NCI-H187 (cell line): Measurements from ENCODE around the gene FAM25G.

Experiments used
- DNase-seq, 2 experiments: peaks; one replicate each; lab custom pipeline; 2025; lab: John Stamatoyannopoulos, UW

FAM25G gene

DNA sequence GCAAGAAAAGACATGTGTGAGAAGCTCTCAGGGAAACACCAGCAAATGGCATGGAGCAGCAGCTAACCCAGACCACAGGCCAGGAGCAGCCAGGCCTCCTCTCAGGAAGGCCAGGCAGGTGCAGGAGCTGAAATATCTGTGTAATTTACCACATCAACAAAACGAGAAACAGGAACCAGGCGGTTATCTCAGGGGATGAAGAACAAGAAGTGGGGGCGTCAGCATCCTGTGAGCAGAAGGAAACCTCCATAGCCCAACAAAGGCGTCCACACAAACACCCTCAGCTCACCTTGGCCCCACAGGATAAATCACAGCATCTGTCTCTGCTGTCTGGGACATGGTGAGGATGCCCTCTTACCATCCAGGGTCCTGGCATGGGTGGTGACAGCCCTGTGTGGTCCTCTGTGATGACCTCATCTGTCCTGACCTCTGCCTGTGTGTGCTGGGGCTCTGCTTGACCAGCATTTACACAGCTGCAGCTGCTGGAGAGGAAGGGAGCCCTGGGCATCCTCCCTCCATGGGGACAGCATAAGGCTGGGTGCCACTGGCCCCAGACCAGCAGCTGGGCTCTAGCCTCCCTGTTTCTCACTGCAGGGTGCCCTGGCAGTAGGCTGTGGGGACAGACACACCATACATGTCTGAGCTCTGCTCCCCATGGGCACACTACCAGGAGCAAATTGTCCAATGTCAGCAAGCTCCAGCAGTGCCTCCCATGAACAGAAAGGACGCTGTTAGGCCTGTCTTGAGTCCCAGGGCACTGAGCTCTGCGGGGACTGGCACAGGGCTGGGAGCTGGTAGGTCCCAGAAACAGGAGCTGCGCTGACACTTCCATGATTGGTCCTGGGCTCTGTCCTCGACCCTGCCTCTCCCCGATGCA is 42.2 kb downstream of the FAM25G start:
- no peak for DNase-seq

DNA sequence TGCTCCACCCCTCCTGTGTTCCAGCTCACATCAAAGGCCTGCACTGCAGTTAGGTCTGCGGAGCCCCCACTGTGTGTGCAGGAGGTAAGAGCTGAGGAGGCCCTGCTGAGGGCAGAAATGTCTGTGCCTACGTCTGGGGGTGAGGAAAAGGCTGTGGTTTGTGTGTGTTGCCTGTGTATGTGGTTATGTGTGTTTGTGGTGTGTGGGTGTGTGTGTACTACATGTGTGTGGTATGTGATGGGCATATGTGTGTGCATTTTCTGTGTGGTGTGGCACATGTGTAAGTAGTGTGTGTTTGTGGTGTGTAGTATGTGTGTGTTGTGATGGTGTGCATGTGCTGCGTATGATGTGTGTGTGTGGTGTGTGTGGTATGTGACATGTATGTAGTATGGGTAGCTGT is 43.8 kb downstream of the FAM25G start:
- no peak for DNase-seq

DNA sequence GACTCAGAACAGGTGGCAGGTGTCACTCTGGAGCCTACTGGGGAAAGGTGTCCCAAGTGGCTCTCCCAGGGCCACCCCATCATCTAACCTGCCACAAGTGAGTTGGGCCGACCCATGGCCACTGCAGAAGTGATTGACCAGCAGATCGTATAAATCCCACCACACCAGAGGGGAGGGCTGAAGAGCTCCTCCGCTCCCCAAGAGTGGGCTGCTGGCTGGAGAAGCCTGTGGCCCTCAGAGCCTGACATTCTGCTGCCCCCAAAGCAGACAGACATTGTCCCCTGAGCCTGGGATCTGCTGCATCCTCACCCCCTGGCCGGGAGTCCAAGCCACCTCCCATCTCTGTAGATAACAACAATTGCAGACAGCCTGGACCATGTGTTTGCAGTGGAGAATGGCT is 44.3 kb downstream of the FAM25G start:
- DNase-seq = no peak

DNA sequence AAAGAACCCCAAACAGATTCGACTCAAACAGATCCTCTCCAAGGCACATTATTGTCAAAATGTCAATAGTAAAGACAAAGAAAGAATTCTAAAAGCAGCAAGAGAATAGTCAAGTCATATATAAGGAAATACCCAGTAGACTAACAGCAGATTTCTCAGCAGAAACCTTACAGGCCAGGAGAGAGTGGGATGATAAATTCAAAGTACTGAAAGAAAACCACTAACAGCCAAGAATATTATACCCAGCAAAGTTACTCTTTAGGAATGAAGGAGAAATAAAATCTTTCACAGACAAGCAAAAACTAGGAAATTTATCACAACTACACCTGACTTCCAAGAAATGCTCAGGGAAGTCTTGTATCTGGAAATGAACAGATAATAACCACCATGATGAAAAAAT is 45.8 kb downstream of the FAM25G start:
- no peak for DNase-seq

DNA sequence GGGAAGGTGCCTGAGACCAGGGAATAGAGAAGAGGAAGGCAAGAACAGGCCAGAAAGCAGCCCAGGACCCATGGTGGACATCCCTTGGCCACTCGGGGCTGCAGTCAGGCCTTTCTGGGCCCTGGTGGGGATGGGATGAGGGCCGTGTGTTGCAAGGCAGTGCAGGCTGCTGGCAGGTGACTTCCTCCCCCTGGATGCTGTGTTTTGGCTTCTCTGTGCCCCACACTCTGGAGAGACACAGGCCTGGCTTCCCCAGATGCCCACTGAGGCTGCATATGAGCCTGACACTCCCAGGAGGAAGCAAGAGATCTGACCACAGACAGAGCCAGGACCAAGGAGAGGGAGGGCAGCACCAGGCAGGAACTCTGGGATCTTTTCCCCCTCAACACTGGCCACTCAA is 47.5 kb downstream of the FAM25G start:
- no peak for DNase-seq

DNA sequence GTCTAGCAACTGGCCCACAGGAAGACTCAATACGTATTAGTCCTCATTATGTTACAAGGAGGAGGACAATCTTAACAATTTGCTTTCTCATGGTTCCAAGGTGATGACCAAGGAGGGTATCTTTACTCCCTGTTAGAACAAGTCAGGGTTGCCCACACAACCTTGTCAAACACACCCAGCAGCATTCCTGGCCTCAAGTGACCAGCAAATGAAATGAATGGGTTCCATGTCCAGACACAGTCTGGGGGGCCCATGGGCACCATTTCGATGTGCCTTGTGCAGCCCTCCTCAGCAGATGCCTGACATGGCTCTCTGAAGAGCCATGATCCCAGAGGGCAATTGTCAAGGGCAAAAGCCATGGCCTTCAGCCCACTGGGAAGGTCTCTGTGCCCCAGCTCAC is 48.4 kb downstream of the FAM25G start:
- no peak for DNase-seq

DNA sequence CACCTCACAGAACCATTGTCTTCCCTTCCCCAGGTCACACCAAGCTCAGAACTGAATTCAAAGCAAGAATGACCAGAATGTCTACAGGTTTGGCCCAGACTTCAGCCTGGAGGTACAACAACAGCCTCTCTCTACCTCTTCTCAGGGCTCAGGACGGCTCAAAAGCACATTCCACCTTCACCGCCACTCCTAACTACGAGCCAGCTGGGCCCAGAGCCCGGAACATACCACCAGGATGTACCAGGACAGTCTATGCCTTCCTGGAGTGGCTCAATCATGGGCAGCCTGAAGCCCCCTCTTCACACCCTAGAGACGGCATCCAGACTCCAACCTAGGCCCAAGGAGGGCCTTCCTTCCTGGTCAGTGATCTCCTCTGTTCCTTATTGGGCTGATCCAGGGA is 49.1 kb downstream of the FAM25G start:
- no peak for DNase-seq

DNA sequence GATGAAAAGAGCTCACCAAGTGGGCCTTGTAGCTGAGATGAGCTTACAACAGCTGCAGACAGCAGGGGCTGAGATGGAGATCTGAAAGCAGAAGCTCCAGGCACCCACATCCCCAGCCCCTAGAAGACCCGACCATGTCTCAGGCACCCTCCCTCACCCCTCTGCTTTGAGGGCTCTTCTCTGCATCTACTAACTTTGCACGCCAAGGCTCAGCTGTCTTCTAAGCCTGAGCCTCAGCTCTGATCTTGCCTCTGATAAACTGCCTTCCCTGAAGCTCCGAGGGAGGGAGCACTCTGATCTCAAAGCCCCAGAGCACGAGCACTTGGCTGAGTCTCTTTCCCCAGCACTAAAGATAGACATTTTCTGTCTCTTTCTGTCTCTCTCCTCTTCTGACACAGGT is 49.6 kb downstream of the FAM25G start:
- DNase-seq = no peak

DNA sequence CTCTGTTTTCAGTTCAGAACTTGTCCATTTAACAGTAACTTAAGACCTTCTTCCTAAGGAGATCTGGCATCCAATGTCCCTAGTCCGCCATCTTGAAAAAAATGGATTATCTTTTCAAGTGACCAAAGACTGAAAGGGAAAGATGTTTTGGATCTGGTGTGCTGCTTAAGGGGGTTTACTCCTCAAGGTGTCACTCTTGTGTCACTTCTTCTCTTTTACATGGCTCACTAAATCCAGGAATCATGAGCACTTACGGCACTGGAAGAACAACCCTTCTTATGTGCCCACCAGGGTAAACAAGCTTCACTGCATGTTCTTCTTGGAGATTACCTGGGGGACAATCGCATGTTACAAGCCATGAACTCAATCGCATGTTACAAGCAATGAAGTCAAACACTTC is 51.3 kb downstream of the FAM25G start:
- DNase-seq = no peak

DNA sequence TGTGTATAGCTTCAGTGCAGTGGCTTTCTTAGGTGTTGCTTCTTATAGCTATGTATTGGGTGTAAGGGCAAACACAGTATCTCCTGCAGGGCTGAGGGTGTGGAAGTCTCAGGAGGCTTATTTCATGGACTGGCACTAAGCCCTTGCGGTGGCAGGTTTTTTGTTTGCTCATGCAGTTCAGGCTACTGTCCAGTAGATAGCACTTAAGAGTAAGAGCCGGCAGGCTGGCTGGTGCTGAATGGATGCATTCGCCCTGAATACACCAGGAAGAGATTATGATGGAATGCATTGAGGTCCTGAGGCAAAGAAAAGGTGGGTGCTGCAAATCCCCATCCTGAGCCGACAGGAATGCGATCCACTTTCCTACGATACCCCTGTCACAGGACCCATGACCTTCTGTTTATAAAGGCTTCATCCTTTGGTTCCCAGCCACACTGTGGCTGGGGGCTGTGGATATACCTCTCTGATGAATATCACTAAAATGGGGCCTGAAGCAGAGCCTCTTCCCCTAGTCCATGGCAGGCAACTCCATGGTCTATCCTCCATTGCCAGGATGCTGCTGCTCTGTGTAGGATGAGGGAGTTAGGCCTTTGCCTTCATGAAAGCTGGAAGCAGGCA is 52.5 kb downstream of the FAM25G start:
- peak; percentile 1 to 7 for DNase-seq
